SK-N-MC (cell line): ENCODE results near the gene MAP1LC3B.

Experiments used
- EZH2 ChIP-seq: fragments of 200-600 bp; sonication (generic); IDR thresholded peaks from one replicate; pipeline ENCODE4 v1.6.1; 2017; ENCODE audit warnings: antibody characterized with exemption
- POLR2AphosphoS5 ChIP-seq: IDR thresholded peaks from 2 replicates; pipeline ENCODE4 v1.6.1; 2012; ENCODE audit warnings: mild to moderate bottlenecking, low read depth, low read length, borderline replicate concordance

GRCh38 chr16:87346517-87347060 lies 45.5 kb upstream of the MAP1LC3B start:
- TF ChIP-seq EZH2 (no peak), POLR2AphosphoS5 (no peak)
